Activated naive CD8-positive, alpha-beta T cell treated with anti-CD3 and anti-CD28 coated beads, Interleukin-2, amount 10 ng/mL, durations not matched to agents 7 days and 5 days (primary cell): Measurements from ENCODE around the gene CNBP. TPM values are rescaled to one million over a fixed set of nuclear protein-coding genes. Genes with fewer than 3 reads are reported as not detected.

Experiments used
- ATAC-seq: fragments of 150-1000 bp; cut with Tn5 transposase; one replicate; pipeline ENCODE4 v1.10.0; 2021; ENCODE audit warnings: low read depth, moderate library complexity
- POLR2A ChIA-PET: fragments of 350-600 bp; sonication (Branson Sonifier 250); formaldehyde crosslinking; loops from one replicate; lab custom pipeline; 2021; ENCODE audit warnings: antibody characterized with exemption; lab: Charles Lee
- DNase-seq: peaks from one replicate; pipeline ENCODE4 v3.0.0; 2021
- H3K27ac Mint-ChIP-seq: one replicate; pipeline ENCODE4 v1.8.0; 2022; ENCODE audit warnings: mild to moderate bottlenecking, mixed read lengths
- H3K27me3 Mint-ChIP-seq: one replicate; pipeline ENCODE4 v1.8.0; 2022; ENCODE audit warnings: mild to moderate bottlenecking, moderate library complexity, mixed read lengths
- H3K36me3 Mint-ChIP-seq: one replicate; pipeline ENCODE4 v1.8.0; 2021; ENCODE audit warnings: mild to moderate bottlenecking, mixed read lengths
- H3K4me1 Mint-ChIP-seq: one replicate; pipeline ENCODE4 v1.8.0; 2021; ENCODE audit warnings: mixed read lengths
- H3K4me3 Mint-ChIP-seq: one replicate; pipeline ENCODE4 v1.8.0; 2022; ENCODE audit warnings: mild to moderate bottlenecking, moderate library complexity, mixed read lengths
- H3K9me3 Mint-ChIP-seq: one replicate; pipeline ENCODE4 v1.8.0; 2021; ENCODE audit warnings: mixed read lengths
- total RNA-seq, 2 experiments: library from RNA; stranded (reverse); gene quantifications; one replicate each; pipeline ENCODE4 v1.2.3, GENCODE V29; 2021

CNBP gene
- total RNA-seq, 2 experiments from 2014 or later: 309 to 312 TPM

- Mint-ChIP-seq H3K27me3 (no peaks in the 10 kb centered on the region), H3K4me3 (peak overlapping the region; percentile 93), H3K36me3 (peaks cover 35% of the 10 kb centered on the region), H3K27ac (peak overlapping the region; percentile 98), H3K4me1 (peaks cover 35% of the 10 kb centered on the region), H3K9me3 (no peaks in the 10 kb centered on the region)
- ATAC-seq: peak; percentile 24
- POLR2A ChIA-PET: interaction anchor here (0.5 to 5.7 kb wide), 37 partner anchors 10 to 996 kb away, joined by 3 to 112 read pairs (median 5); partner anchors contain the start of genes CFAP92, CNBP, COPG1 and HMCES
- no peak for DNase-seq
Measured at GRCh38 chr3:129121016-129121791, 62.5 kb downstream of the CNBP start.

- Mint-ChIP-seq H3K27ac (peak overlapping the region; percentile 98), H3K9me3 (no peaks in the 10 kb centered on the region), H3K27me3 (no peaks in the 10 kb centered on the region), H3K4me1 (peaks cover 40% of the 10 kb centered on the region), H3K36me3 (peaks cover 34% of the 10 kb centered on the region), H3K4me3 (peak overlapping the region; percentile 93)
- POLR2A ChIA-PET: interaction anchor here (0.6 to 5.7 kb wide), 35 partner anchors 11 to 995 kb away, joined by 3 to 112 read pairs (median 6); partner anchors contain the start of genes ACAD9, CFAP92, CNBP and COPG1
- DNase-seq (peak; percentile 88), ATAC-seq (peak; percentile 63)
Measured at GRCh38 chr3:129120254-129121004, 63.3 kb downstream of the CNBP start.

- ATAC-seq (no peak), DNase-seq (peak; percentile 60)
- Mint-ChIP-seq H3K36me3 (peaks cover 37% of the 10 kb centered on the region), H3K4me3 (peak overlapping the region; percentile 93), H3K27ac (peak overlapping the region; percentile 98), H3K4me1 (peaks cover 46% of the 10 kb centered on the region), H3K27me3 (no peaks in the 10 kb centered on the region), H3K9me3 (no peaks in the 10 kb centered on the region)
- POLR2A ChIA-PET: interaction anchor here (0.8 to 5.7 kb wide), 25 partner anchors 10 to 321 kb away, joined by 3 to 112 read pairs (median 11); partner anchors contain the start of genes ACAD9, CFAP92, CNBP and COPG1
Measured at GRCh38 chr3:129119365-129120100, 64.2 kb downstream of the CNBP start.

GRCh38 chr3:129118745-129119144 lies 65.0 kb downstream of the CNBP start:
- POLR2A ChIA-PET: interaction anchor here (0.5 to 5.7 kb wide), 18 partner anchors 9 to 322 kb away, joined by 3 to 112 read pairs (median 6); a partner anchor contains a TSS
- ATAC-seq: peak; percentile 14
- Mint-ChIP-seq H3K4me3 (peak overlapping the region; percentile 93), H3K36me3 (peaks cover 45% of the 10 kb centered on the region), H3K9me3 (no peaks in the 10 kb centered on the region), H3K27ac (peak overlapping the region; percentile 98), H3K27me3 (no peaks in the 10 kb centered on the region), H3K4me1 (peaks cover 54% of the 10 kb centered on the region)
- DNase-seq: no peak

Other genes starting within 250 kb of the CNBP start
- gene CFAP92, start 189.8 kb downstream of the CNBP start, total RNA-seq: under 1 TPM in 1 of 2 experiments, not detected in 1; 0.22 TPM
- under 1 TPM; 0.14 to 0.23 TPM for gene EFCC1, start 182.6 kb downstream of the CNBP start, total RNA-seq
- not detected for gene GP9, start 123.1 kb downstream of the CNBP start, total RNA-seq
- 10 to 100 TPM; 62.5 to 72.6 TPM for gene RAB43, start 62.1 kb downstream of the CNBP start, total RNA-seq
- gene ISY1, start 22.8 kb downstream of the CNBP start, total RNA-seq: 10 to 100 TPM; 52.1 to 59.0 TPM
- 100 to 1,000 TPM; 131 to 138 TPM for gene COPG1, start 65.7 kb upstream of the CNBP start, total RNA-seq
- 10 to 100 TPM; 59.7 to 60.8 TPM for gene HMCES, start 95.0 kb upstream of the CNBP start, total RNA-seq
- gene EFCAB12, start 244.7 kb upstream of the CNBP start, total RNA-seq: 1 to 10 TPM; 1.2 to 1.4 TPM